GM21360 (cell line): ENCODE results near the gene FOXO3B.
"Not testable (repeated sequence)": the region's sequence is repeated elsewhere in the genome, so short reads cannot be mapped to it uniquely, and the experiment has no call there.

Source experiments
- ATAC-seq: cut with Tn5 transposase; IDR thresholded peaks from one replicate; pipeline ENCODE4 v1.9.1; 2021; ENCODE audit warnings: mild to moderate bottlenecking, moderate library complexity; ENCODE audit not compliant: unreplicated experiment

Gene FOXO3B

DNA sequence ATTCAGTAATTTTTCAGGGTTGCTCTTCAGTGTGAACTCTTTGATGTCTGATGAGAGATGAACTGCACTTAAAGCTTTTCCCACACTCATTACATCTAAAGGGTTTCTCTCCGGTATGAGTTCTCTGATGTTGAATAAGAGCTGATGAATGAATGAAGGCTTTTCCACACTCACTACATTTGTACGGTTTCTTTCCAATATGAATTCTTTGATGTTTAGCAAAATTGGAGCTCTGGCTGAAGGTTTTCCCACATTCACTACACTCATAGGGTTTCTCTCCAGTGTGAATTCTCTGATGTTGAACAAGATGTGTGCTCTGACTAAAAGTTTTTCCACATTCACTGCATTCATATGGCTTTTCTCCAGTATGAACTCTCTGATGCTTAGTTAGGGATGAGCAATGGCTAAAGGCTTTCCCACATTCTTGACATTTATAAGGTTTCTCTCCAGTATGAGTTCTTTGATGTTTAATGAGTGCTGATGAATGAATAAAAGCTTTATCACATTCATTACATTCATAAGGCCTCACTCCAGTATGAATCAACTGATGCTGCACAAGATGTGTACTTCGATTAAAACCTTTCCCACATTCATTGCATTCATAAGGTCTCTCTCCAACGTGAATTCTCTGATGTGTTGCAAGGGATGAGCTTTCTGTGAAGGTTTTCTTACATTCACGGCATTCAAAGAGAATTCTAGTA is 20.0 kb downstream of the FOXO3B start:
- ATAC-seq: not testable (repeated sequence)

GRCh38 chr17:18650094-18650493 is 32.0 kb downstream of the FOXO3B start:
- not testable (repeated sequence) for ATAC-seq

DNA sequence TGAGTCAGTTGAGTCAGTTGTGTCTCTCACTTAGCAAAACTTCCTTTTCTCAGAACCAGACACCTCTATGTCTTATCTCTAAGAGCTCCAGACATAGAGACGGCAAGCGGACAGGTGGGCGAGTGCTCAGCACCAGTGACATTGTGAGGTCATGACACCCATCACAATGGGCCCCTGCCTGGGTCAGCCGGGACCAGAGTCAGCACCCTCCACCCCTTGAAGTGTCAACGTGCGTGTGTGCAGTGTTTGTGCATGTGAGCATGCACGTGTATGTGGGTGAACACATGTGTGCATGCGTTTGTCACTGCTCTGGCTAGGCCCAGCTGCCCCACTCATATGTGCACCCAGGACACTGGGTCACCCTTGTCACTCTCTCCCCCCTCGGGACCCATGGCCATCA is 37.8 kb downstream of the FOXO3B start, which contains the start of gene TBC1D28:
TBC1D28 (minus strand) TSS at position 101 of the 400 bp plus-strand sequence. CDS start 3,039 bp downstream, outside the sequence.
- not testable (repeated sequence) for ATAC-seq

GRCh38 chr17:18643124-18643523 is 39.0 kb downstream of the FOXO3B start:
- ATAC-seq: not testable (repeated sequence)

DNA sequence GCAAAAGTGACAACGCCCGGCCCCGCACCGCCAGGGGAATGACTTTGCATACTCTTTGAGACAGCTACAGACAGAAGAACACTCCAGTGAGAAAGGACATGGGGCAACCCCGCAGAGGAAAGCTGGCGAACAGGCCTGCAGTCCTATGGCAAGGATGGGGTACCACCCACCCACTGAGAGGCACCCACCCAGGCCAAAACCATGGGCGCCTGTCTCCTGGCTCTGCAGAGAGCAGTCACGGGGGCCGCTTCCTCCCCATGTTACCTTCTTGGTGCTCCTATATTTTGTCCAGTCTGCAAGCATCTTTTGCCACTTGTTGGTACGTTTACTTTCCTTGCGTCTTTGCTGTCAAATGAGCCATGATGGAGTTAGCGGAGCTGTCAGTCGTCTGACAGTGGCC is 43.8 kb downstream of the FOXO3B start:
- ATAC-seq: not testable (repeated sequence)

DNA sequence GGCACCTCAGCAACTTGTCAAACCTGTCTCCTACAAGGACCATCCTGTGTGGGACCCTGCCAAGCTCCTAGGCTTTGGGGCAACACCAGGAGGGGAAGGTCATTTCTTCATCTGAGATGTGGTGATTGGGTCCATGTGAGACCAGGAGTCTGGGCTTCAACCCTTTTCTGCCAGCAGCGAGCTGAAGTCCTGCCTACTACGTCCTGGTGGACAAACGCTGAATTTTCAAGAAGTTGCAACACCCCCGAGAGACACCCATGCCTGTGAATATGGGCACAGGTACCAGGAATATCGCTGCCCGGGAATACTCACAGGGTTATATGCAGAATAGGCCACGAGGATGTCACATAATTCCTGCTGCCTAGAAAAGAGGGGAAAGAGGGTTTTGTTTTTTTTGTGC is 45.9 kb downstream of the FOXO3B start:
- not testable (repeated sequence) for ATAC-seq

DNA sequence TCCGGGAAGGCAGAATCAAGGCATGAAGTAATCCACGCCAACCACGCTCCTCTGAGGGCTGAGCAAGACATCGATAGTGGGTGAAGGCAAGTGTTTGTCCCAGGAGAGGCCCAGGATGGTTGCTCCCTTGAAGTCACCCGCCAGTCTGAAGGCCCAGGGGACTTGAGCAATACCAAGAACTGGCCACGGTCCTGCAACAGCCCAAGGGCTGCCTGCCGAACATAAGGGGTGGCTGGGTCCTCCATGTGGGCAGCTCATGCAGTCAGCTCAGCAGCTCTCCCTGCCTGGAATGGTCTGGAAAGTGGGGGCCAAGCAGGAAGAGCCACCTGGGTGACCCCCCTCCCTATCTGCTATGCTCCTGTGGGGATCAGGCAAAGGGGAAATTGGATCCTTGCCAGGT is 46.3 kb downstream of the FOXO3B start:
- ATAC-seq: not testable (repeated sequence)

DNA sequence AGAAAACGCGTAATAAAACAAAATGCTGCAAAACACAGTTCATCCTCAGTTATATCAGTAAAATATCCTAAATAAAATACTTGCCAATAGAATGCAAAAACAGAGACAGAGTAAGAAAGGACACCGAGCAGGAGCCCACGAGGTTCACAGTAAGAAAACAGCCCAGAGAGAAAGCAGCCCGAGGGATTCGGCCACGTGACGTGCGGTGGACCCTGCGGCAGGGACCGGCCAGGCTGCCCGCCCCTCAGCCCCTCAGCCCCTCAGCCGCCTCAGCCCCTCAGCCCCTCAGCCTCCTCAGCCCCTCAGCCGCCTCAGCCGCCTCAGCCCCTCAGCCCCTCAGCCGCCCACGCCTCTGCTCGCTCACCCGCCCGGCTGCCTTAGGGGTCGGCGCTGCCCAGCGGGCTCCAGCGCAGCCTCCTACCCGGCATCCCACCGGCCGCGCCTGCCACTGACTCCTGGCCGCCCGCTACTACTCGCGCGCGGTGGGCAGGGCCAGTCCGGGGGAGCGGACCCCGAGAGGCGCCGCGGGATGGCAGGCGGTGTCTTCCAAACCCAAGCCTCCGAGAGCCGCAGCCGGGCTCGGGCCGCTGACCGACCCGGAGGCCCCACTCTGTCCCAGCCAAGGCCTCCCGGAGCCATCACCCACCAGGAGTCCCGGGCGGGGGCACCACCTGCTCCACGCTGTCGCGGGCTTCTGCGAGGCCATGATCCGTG is 47.4 kb downstream of the FOXO3B start:
- ATAC-seq: not testable (repeated sequence)
